Hippocampal formation (tissue), 2 donors: ENCODE data around the gene SC5D.

Experiments
- DNase-seq, 2 donors: peaks; one replicate each; lab custom pipeline; 2025; lab: John Stamatoyannopoulos, UW

SC5D gene

GRCh38 chr11:121293288-121293594 is 670 bp downstream of the SC5D start:
- no peak for DNase-seq

DNA sequence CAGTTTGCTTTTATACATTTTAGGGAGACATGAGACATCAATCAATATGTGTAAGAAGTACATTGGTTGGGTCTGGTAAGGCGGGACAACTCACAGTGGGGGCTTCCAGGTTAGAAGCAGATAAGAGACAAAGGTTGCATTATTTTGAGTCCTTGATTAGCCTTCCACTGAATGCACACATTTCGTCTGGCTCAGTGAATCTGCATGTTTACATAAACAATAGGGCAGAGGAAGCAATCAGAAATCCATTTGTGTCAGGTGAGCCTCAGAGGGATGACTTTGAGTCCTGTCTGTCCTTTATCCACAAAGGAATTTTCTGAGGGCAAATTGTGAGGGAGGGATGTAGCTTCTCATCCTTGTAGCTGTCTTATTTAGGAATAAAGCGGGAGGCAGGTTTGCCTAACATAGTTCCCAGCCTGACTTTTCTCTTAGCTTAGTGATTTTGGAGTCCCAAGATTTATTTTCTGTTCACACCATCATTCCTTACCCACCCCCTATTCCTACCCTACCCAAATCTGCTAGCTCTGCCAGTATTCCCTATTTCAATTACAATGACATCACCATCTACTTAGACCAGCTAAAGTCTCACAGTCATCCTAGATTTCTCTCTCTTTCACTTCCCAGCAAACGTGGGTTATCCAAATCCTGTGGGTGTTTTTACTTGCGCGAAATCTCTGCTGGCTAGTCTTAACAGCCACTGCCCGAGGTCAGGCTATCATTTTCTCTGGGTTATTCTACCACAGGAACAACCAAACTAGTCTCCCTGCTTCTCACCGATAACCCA is 2.9 kb downstream of the SC5D start:
- no peak for DNase-seq

DNA sequence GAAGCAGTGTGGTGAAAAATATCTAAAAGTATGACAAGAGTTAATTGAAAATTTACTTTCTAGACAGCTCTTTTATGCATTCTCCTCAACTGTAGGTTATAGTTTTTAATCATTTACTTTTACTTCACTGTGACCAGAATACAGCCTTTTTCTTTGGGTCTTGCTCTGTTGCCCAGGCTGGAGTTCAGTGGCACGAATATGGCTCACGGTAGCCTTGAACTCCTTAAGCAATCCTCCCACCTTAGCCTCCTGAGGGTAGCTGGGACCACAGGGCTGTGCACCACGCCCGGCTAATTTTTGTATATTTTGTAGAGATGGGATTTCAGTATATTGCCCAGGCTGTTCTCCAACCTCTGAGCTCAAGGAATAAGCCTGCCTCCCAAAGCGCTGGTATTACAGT is 5.3 kb downstream of the SC5D start:
- DNase-seq, result no peak

- DNase-seq, result no peak
These were observed 6.2 kb downstream of the SC5D start for GRCh38 chr11:121298774-121299173.

DNA sequence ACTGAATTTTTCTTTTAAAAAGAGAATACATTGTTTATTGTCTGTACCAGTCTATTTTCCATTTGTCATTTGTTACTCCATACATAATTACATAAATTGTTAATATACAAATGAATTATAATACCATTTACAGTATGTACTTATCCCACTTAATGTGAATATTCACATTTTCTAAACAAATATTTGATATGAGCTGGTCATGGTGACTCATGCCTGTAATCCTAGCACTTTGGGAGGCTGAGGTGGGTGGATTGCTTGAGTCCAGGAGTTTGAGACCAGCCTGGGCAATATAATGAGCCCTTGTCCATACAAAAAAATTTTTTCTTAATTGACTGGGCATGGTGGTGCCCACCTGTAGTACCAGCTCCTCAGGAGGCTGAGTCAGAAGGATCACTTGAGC is 6.8 kb downstream of the SC5D start:
- DNase-seq, result no peak

DNA sequence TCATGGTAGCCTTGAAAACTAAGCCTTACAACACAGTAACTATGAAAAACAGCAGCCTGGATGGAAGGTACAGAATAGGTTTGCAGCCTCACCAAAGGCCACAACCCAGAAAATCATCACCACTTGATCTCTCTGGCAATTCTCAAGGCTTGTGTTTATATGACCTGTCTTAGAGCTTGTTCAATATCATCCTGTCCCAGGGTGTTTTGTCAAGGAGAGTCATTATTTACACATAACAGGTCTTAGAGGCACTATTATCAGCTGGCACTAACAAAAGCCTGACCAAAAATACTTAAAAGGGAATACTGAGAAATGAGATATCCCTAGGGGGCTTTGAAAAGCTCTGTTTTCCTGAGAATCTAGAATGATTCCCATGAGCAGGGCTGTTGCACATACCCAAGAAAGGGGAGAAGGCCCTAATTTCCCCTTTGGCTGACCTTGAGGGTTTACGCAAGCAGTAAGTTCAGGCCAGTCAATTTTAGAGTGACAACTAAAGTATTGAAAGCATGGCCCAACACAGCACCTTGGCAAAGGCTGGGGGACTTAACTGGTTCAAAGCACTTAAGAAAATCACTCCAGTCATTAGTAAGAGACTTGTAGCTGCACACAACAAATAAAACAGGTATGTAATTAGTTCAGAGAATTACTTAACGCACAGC is 7.9 kb downstream of the SC5D start:
- no peak for DNase-seq

GRCh38 chr11:121300972-121301699 is 8.6 kb downstream of the SC5D start:
- DNase-seq, result no peak

- no peak for DNase-seq
These were observed 12.2 kb downstream of the SC5D start for GRCh38 chr11:121304759-121305158.

- DNase-seq, result no peak
These were observed 16.2 kb downstream of the SC5D start for GRCh38 chr11:121308816-121309215.

GRCh38 chr11:121309688-121310087 is 17.1 kb downstream of the SC5D start:
- no peak for DNase-seq

DNA sequence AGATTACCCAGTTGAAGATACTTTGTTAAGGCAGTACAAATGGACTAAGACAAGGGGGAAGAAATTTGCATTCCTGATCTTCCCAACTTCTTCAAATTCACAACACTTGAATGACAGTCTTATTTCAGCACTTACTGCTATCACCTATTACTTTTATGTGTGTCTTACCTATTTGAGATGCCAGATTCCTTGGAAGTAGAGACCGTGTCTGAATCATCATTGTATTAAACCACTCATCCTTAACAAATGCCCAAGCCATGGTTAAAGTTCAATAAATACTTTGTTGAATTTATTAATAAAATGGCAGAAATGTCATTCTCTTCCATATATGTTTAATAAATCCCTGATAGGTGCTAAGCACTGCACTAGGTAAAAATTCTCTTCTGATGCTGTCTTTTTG is 18.3 kb downstream of the SC5D start:
- no peak for DNase-seq

DNA sequence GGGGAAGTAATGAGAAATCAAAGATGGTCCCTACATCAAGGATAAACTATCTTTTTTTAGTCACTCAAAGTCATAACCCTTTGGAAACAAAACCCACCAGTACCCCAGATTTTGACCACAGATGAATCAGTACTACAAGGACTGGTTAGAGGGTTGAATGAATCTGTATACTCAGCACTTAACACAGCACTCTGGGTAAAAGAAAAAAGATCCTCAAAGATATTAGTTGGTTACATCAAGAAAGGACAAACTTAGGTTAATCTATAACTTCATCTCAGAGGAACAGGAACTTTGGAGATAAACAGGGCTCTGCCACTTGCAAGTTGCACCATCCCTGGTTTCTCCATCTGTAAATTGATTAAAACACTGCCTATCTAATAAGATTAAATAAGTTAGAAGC is 18.8 kb downstream of the SC5D start:
- no peak for DNase-seq

- DNase-seq, result no peak
These were observed 19.9 kb downstream of the SC5D start for GRCh38 chr11:121312483-121312882.

DNA sequence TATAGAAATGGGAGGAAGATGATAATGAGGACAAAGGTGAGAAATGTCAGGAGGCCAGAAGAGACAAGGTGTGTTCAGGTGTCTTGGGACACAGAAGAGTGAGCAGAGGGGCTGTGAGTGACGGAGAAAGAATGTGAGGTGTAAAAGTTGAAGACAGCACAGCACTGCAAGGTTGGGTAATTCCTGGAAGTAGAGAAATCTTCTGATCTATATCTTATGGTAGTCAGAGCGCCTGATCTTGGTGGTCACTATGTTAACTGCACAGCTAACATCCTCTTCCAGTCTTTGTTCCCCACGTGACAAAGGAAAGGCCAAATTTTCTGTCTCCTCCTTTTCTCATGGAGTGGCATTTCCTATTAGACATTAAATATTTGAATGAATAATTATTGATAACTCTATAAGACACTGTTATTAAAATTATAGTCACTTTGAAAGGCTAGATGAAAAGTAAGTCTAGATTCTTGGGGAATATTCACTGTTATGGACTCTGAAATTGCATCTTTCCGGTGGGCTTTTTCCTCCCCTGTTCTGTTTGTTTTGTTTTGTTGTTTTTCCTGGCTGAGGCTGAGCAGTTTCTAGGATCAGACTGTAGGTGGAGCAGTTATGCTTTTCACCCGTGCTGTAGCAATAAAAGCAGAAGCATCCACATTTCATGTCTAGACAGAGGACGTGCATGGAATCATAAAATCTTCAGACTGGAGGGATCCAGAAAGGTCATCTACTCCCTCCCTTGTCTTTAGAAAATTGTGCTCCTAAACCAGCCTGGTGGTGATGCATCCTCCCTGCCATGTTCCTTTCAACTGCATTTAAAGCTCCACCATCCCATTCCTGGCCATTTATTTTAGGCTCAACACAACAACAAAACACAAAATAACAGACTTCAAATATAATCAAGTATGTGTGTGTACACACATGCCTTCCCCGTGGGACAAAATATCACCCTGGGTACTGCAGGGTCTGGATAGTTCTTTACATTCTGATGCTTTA is 26.6 kb downstream of the SC5D start:
- DNase-seq, result peak; percentile 41 to 82

DNA sequence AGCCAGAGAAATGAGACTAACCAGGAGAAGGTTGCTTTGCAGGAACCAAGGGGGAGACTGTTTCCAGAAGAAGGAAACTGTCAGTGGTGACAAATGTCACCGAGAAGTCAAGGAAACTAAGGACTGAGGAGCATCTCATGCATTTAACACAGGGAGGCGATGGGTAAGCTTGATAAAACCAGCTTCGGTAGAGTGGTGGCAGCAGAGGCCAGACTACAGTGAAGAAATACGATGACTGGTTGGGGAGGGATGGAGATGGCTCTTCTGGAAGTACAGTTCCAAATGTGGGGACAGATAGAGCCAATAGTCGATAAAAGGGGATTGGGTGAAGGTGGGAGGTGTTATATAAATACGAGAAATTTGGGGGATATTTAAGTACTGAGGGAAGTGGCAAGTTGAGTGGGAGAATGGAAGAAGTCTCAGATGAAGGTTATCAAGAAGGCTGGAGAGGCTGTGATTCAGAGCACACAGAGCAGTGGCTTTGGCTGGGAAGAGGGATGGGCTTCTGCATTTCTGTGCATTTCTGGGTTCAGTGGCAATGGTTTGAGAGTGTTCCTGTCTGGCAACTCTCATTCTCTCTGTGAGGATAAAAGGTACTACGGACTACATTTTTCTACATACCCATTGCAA is 29.2 kb downstream of the SC5D start:
- peak; percentile 60 to 90 for DNase-seq

- DNase-seq, result peak in 1 of 2 donors; percentile 52
These were observed 30.6 kb downstream of the SC5D start for GRCh38 chr11:121323046-121323607.

DNA sequence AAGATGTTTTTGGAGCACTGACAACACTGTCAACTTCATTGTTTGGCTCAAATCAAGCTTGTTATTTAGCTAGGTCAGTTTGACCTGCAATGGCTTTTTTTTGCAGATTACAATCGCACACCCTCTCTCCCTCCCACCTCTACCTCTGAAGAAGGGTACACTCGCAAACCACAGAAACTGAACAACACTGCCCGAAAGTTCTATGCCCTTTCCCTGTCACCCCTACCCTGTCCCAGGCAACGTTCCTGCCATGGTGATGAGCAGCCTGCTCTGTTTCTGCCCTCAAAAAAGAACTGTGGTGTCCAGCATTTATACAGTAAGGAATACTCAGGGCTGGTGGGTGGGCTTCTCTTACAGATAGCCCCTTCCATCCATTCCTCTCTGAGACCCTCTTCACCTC is 33.7 kb downstream of the SC5D start:
- no peak for DNase-seq

DNA sequence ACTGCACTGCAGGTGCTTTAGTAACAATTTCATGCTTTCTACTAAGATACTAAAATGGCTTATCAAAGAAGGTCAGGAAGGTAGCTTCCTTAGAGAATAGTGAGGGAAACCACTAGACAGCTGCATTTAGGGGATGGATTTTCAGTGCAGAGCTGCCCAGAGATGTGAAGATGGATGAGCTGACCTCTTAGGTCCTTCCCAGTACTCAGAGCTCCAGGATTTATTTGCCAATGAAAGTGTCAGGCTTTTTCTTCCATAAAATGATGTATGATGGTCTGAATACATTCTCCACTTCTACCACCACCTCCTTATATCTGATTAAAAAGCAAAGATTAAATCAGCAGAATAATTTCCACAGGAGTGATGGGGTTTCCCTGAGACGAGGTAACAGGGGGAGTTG is 35.0 kb downstream of the SC5D start:
- no peak for DNase-seq

- DNase-seq, result no peak
These were observed 35.8 kb downstream of the SC5D start for GRCh38 chr11:121328176-121328966.

- no peak for DNase-seq
These were observed 36.6 kb downstream of the SC5D start for GRCh38 chr11:121328967-121329679.
